Tongue (tissue), 2 donors: ENCODE results near the gene HECTD1. TPM values are rescaled to one million over a fixed set of nuclear protein-coding genes. Genes with fewer than 3 reads are reported as not detected.
"Not testable (repeated sequence)": the region's sequence is repeated elsewhere in the genome, so short reads cannot be mapped to it uniquely, and the experiment has no call there.

ENCODE experiments used
- DNase-seq: peaks from one replicate; pipeline ENCODE4 v3.0.0-alpha.2; 2015
- total RNA-seq: library from RNA; depleted of rRNA; stranded (reverse); fragments of >200 nt; gene quantifications from one replicate; pipeline ENCODE4 v1.2.3, GENCODE V29; 2014

Gene HECTD1
- 332 TPM for total RNA-seq

GRCh38 chr14:31207755-31208545 is at the start of gene HECTD1:
TSS of gene HECTD1 (minus strand) at chr14:31207793. CDS start at chr14:31205936, 1,857 bp downstream.
- DNase-seq = peak; percentile 96

- no peak for DNase-seq
These were observed 49.6 kb upstream of the HECTD1 start for GRCh38 chr14:31257244-31257553.

- DNase-seq = no peak
These were observed 49.1 kb upstream of the HECTD1 start for GRCh38 chr14:31256534-31257243.

- not testable (repeated sequence) for DNase-seq
These were observed 48.3 kb upstream of the HECTD1 start for GRCh38 chr14:31255918-31256317.

GRCh38 chr14:31255286-31255685 is 47.7 kb upstream of the HECTD1 start:
- no peak for DNase-seq

- DNase-seq = no peak
These were observed 46.3 kb upstream of the HECTD1 start for GRCh38 chr14:31253746-31254471.

GRCh38 chr14:31252865-31253264 is 45.3 kb upstream of the HECTD1 start:
- DNase-seq = no peak

GRCh38 chr14:31251028-31251958 is 43.7 kb upstream of the HECTD1 start:
- no peak for DNase-seq

GRCh38 chr14:31244626-31245025 is 37.0 kb upstream of the HECTD1 start:
- DNase-seq = no peak

GRCh38 chr14:31243860-31244259 is 36.3 kb upstream of the HECTD1 start:
- no peak for DNase-seq

- not testable (repeated sequence) for DNase-seq
These were observed 34.8 kb upstream of the HECTD1 start for GRCh38 chr14:31242161-31242940.

- no peak for DNase-seq
These were observed 34.0 kb upstream of the HECTD1 start for GRCh38 chr14:31241450-31242114.

GRCh38 chr14:31239741-31240140 is 32.1 kb upstream of the HECTD1 start:
- no peak for DNase-seq

- DNase-seq = no peak
These were observed 27.9 kb upstream of the HECTD1 start for GRCh38 chr14:31235462-31235861.

GRCh38 chr14:31232081-31232480 is 24.5 kb upstream of the HECTD1 start:
- DNase-seq = no peak

GRCh38 chr14:31231272-31231671 is 23.7 kb upstream of the HECTD1 start:
- DNase-seq = not testable (repeated sequence)

GRCh38 chr14:31230573-31230958 is 23.0 kb upstream of the HECTD1 start:
- DNase-seq = no peak

- DNase-seq = peak; percentile 19
These were observed 22.3 kb upstream of the HECTD1 start for GRCh38 chr14:31229638-31230572.

- DNase-seq = no peak
These were observed 21.4 kb upstream of the HECTD1 start for GRCh38 chr14:31229009-31229408.
